Measurements from ENCODE around the gene PHF21B.
"Not testable (repeated sequence)": the region's sequence is repeated elsewhere in the genome, so short reads cannot be mapped to it uniquely, and the experiment has no call there.

The PHF21B gene

GRCh38 chr22:44906248-44906936 lies 103.4 kb downstream of the PHF21B start:
- H3K27ac ChIP-seq (ENCODE audit: low read depth, low read length): no peak overlapping the region
- no peak overlapping the region for H3K4me3 ChIP-seq (ENCODE audit: low read depth in 1 of 5, low read length in 5 of 5)
- no peaks in the 10 kb centered on the region for H3K4me1 ChIP-seq (ENCODE audit: control insufficient read depth in 5 of 5, insufficient read depth in 5 of 5, low read length in 5 of 5)
- H3K9ac ChIP-seq (ENCODE audit: low read length in 5 of 5): no peak overlapping the region
- H3K9me3 ChIP-seq (ENCODE audit: control insufficient read depth in 5 of 5, low read length in 5 of 5): peaks cover 9 to 27% (median 16%) of the 10 kb centered on the region in 5 donors
- H3K27me3 ChIP-seq (ENCODE audit: control insufficient read depth in 5 of 5, insufficient read depth in 4 of 5, low read length in 5 of 5): peaks cover 11 to 24% (median 15%) of the 10 kb centered on the region in 5 donors
- H3K36me3 ChIP-seq (ENCODE audit: control insufficient read depth in 5 of 5, insufficient read depth in 5 of 5, low read length in 5 of 5): no peaks in the 10 kb centered on the region

- H3K9me3 ChIP-seq (ENCODE audit: control insufficient read depth in 5 of 5, low read length in 5 of 5): peaks cover 12 to 30% (median 20%) of the 10 kb centered on the region in 5 donors
- H3K4me3 ChIP-seq (ENCODE audit: low read depth in 1 of 5, low read length in 5 of 5); H3K36me3 ChIP-seq (ENCODE audit: control insufficient read depth in 5 of 5, insufficient read depth in 5 of 5, low read length in 5 of 5); H3K27ac ChIP-seq (ENCODE audit: low read depth, low read length); H3K9ac ChIP-seq (ENCODE audit: low read length in 5 of 5); H3K4me1 ChIP-seq (ENCODE audit: control insufficient read depth in 5 of 5, insufficient read depth in 5 of 5, low read length in 5 of 5): not testable (repeated sequence)
- peaks cover 8 to 21% (median 14%) of the 10 kb centered on the region in 5 donors for H3K27me3 ChIP-seq (ENCODE audit: control insufficient read depth in 5 of 5, insufficient read depth in 4 of 5, low read length in 5 of 5)
Observed at GRCh38 chr22:44904492-44905152, 105.2 kb downstream of the PHF21B start.

GRCh38 chr22:44903164-44903563 lies 106.6 kb downstream of the PHF21B start:
- H3K9me3 ChIP-seq (ENCODE audit: control insufficient read depth in 5 of 5, low read length in 5 of 5): peaks cover 12 to 31% (median 20%) of the 10 kb centered on the region in 5 donors
- not testable (repeated sequence) for H3K4me1 ChIP-seq (ENCODE audit: control insufficient read depth in 5 of 5, insufficient read depth in 5 of 5, low read length in 5 of 5); H3K36me3 ChIP-seq (ENCODE audit: control insufficient read depth in 5 of 5, insufficient read depth in 5 of 5, low read length in 5 of 5); H3K27ac ChIP-seq (ENCODE audit: low read depth, low read length); H3K4me3 ChIP-seq (ENCODE audit: low read depth in 1 of 5, low read length in 5 of 5); H3K9ac ChIP-seq (ENCODE audit: low read length in 5 of 5)
- peaks cover 5 to 13% (median 11%) of the 10 kb centered on the region in 5 donors for H3K27me3 ChIP-seq (ENCODE audit: control insufficient read depth in 5 of 5, insufficient read depth in 4 of 5, low read length in 5 of 5)

- no peaks in the 10 kb centered on the region for H3K4me1 ChIP-seq (ENCODE audit: control insufficient read depth in 5 of 5, insufficient read depth in 5 of 5, low read length in 5 of 5)
- H3K27ac ChIP-seq (ENCODE audit: low read depth, low read length): no peak overlapping the region
- H3K9ac ChIP-seq (ENCODE audit: low read length in 5 of 5): no peak overlapping the region
- no peaks in the 10 kb centered on the region for H3K36me3 ChIP-seq (ENCODE audit: control insufficient read depth in 5 of 5, insufficient read depth in 5 of 5, low read length in 5 of 5)
- H3K4me3 ChIP-seq (ENCODE audit: low read depth in 1 of 5, low read length in 5 of 5): peak overlapping the region in 2 of 5 donors; percentile 38 to 41
- peaks cover 0 to 3% (median under 1%) of the 10 kb centered on the region in 5 donors for H3K27me3 ChIP-seq (ENCODE audit: control insufficient read depth in 5 of 5, insufficient read depth in 4 of 5, low read length in 5 of 5)
- H3K9me3 ChIP-seq (ENCODE audit: control insufficient read depth in 5 of 5, low read length in 5 of 5): peaks cover 12 to 33% (median 21%) of the 10 kb centered on the region in 5 donors
Observed at GRCh38 chr22:44901301-44901700, 108.5 kb downstream of the PHF21B start.

- Histone ChIP-seq H3K27ac (ENCODE audit: low read depth, low read length) (no peak overlapping the region), H3K4me3 (ENCODE audit: low read depth in 1 of 5, low read length in 5 of 5) (no peak overlapping the region), H3K27me3 (ENCODE audit: control insufficient read depth in 5 of 5, insufficient read depth in 4 of 5, low read length in 5 of 5) (peaks cover 0 to 13% (median 5%) of the 10 kb centered on the region in 5 donors), H3K36me3 (ENCODE audit: control insufficient read depth in 5 of 5, insufficient read depth in 5 of 5, low read length in 5 of 5) (no peaks in the 10 kb centered on the region), H3K9me3 (ENCODE audit: control insufficient read depth in 5 of 5, low read length in 5 of 5) (peaks cover 12 to 33% (median 26%) of the 10 kb centered on the region in 5 donors), H3K4me1 (ENCODE audit: control insufficient read depth in 5 of 5, insufficient read depth in 5 of 5, low read length in 5 of 5) (no peaks in the 10 kb centered on the region), H3K9ac (ENCODE audit: low read length in 5 of 5) (no peak overlapping the region)
Observed at GRCh38 chr22:44898236-44898635, 111.6 kb downstream of the PHF21B start.

- Histone ChIP-seq H3K27me3 (ENCODE audit: control insufficient read depth in 5 of 5, insufficient read depth in 4 of 5, low read length in 5 of 5) (peaks cover 0 to 13% (median 10%) of the 10 kb centered on the region in 5 donors), H3K27ac (ENCODE audit: low read depth, low read length) (no peak overlapping the region), H3K4me1 (ENCODE audit: control insufficient read depth in 5 of 5, insufficient read depth in 5 of 5, low read length in 5 of 5) (no peaks in the 10 kb centered on the region), H3K9me3 (ENCODE audit: control insufficient read depth in 5 of 5, low read length in 5 of 5) (peaks cover 0 to 11% (median 8%) of the 10 kb centered on the region in 5 donors), H3K9ac (ENCODE audit: low read length in 5 of 5) (no peak overlapping the region), H3K4me3 (ENCODE audit: low read depth in 1 of 5, low read length in 5 of 5) (no peak overlapping the region), H3K36me3 (ENCODE audit: control insufficient read depth in 5 of 5, insufficient read depth in 5 of 5, low read length in 5 of 5) (no peaks in the 10 kb centered on the region)
Observed at GRCh38 chr22:44895296-44896055, 114.3 kb downstream of the PHF21B start.

- Histone ChIP-seq H3K9me3 (ENCODE audit: control insufficient read depth in 5 of 5, low read length in 5 of 5) (peaks cover 0 to 8% (median 5%) of the 10 kb centered on the region in 5 donors), H3K27ac (ENCODE audit: low read depth, low read length) (no peak overlapping the region), H3K27me3 (ENCODE audit: control insufficient read depth in 5 of 5, insufficient read depth in 4 of 5, low read length in 5 of 5) (peaks cover 0 to 13% (median 10%) of the 10 kb centered on the region in 5 donors), H3K4me1 (ENCODE audit: control insufficient read depth in 5 of 5, insufficient read depth in 5 of 5, low read length in 5 of 5) (no peaks in the 10 kb centered on the region), H3K9ac (ENCODE audit: low read length in 5 of 5) (no peak overlapping the region), H3K4me3 (ENCODE audit: low read depth in 1 of 5, low read length in 5 of 5) (no peak overlapping the region), H3K36me3 (ENCODE audit: control insufficient read depth in 5 of 5, insufficient read depth in 5 of 5, low read length in 5 of 5) (no peaks in the 10 kb centered on the region)
Observed at GRCh38 chr22:44894782-44895181, 115.0 kb downstream of the PHF21B start.

GRCh38 chr22:44894321-44894720 lies 115.5 kb downstream of the PHF21B start:
- Histone ChIP-seq H3K4me1 (ENCODE audit: control insufficient read depth in 5 of 5, insufficient read depth in 5 of 5, low read length in 5 of 5) (no peaks in the 10 kb centered on the region), H3K9me3 (ENCODE audit: control insufficient read depth in 5 of 5, low read length in 5 of 5) (peaks cover 0 to 6% (median 3%) of the 10 kb centered on the region in 5 donors), H3K36me3 (ENCODE audit: control insufficient read depth in 5 of 5, insufficient read depth in 5 of 5, low read length in 5 of 5) (no peaks in the 10 kb centered on the region), H3K27ac (ENCODE audit: low read depth, low read length) (no peak overlapping the region), H3K4me3 (ENCODE audit: low read depth in 1 of 5, low read length in 5 of 5) (no peak overlapping the region), H3K27me3 (ENCODE audit: control insufficient read depth in 5 of 5, insufficient read depth in 4 of 5, low read length in 5 of 5) (peaks cover 0 to 13% (median 10%) of the 10 kb centered on the region in 5 donors), H3K9ac (ENCODE audit: low read length in 5 of 5) (no peak overlapping the region)

- Histone ChIP-seq H3K27ac (ENCODE audit: low read depth, low read length) (no peak overlapping the region), H3K36me3 (ENCODE audit: control insufficient read depth in 5 of 5, insufficient read depth in 5 of 5, low read length in 5 of 5) (no peaks in the 10 kb centered on the region), H3K4me1 (ENCODE audit: control insufficient read depth in 5 of 5, insufficient read depth in 5 of 5, low read length in 5 of 5) (no peaks in the 10 kb centered on the region), H3K9ac (ENCODE audit: low read length in 5 of 5) (no peak overlapping the region), H3K4me3 (ENCODE audit: low read depth in 1 of 5, low read length in 5 of 5) (no peak overlapping the region), H3K27me3 (ENCODE audit: control insufficient read depth in 5 of 5, insufficient read depth in 4 of 5, low read length in 5 of 5) (peaks cover 0 to 13% (median 10%) of the 10 kb centered on the region in 5 donors), H3K9me3 (ENCODE audit: control insufficient read depth in 5 of 5, low read length in 5 of 5) (peaks cover 0 to 5% (median 3%) of the 10 kb centered on the region in 5 donors)
Observed at GRCh38 chr22:44893731-44894080, 116.1 kb downstream of the PHF21B start.

Measured in subcutaneous abdominal adipose tissue (tissue), 5 donors.